Smooth muscle cell of bladder (primary cell): ENCODE measurements around the gene NCOR1. TPM values are rescaled to one million over a fixed set of nuclear protein-coding genes. Genes with fewer than 3 reads are reported as not detected.

Experiments used
- total RNA-seq: library from RNA; depleted of rRNA; stranded (reverse); fragments of >200 nt; gene quantifications from 2 replicates; pipeline ENCODE4 v1.2.3, GENCODE V29; 2014

The NCOR1 gene
- total RNA-seq: 63.4 and 66.2 TPM in 2 replicates

GRCh38 chr17:16215273-16215964 is at the start of gene NCOR1:
TSS of gene NCOR1 (minus strand) at chr17:16215534. CDS start at chr17:16194569, 20,965 bp downstream.

GRCh38 chr17:16217002-16217635 is 1.8 kb upstream of the NCOR1 start, which contains the start of gene PIGL:
TSS of gene PIGL (plus strand) at chr17:16217210. CDS start at chr17:16217227, 17 bp downstream.

GRCh38 chr17:15999141-15999973 is 216.0 kb downstream of the NCOR1 start, which contains the start of the genes TTC19 and ZSWIM7:
TSS of gene TTC19 (plus strand) at chr17:15999824. CDS start at chr17:15999849, 25 bp downstream.
TSS of gene ZSWIM7 (minus strand) at chr17:15999704. CDS start at chr17:15999594, 110 bp downstream.

Other genes with a start within 250 kb of the NCOR1 start
- 11.5 and 15.5 TPM in 2 replicates for gene ZSWIM7, start 215.8 kb downstream of the NCOR1 start, total RNA-seq
- gene TTC19, start 215.7 kb downstream of the NCOR1 start, total RNA-seq: 35.4 and 38.6 TPM in 2 replicates
- gene PIGL, start 1.7 kb upstream of the NCOR1 start, total RNA-seq: 12.0 and 12.1 TPM in 2 replicates
- 14.1 and 21.9 TPM in 2 replicates for gene CENPV, start 137.9 kb upstream of the NCOR1 start, total RNA-seq
- 4,404 and 4,718 TPM in 2 replicates for gene UBB, start 165.6 kb upstream of the NCOR1 start, total RNA-seq
- gene TRPV2, start 200.0 kb upstream of the NCOR1 start, total RNA-seq: 36.6 and 45.6 TPM in 2 replicates